HUES6 (cell line): Measurements from ENCODE around the gene HOXA6.

Experiments
- H3K27ac ChIP-seq: 2 replicates; pipeline ENCODE4 v1.7.0; 2013; ENCODE audit warnings: low read depth, mild to moderate bottlenecking, low read length, inconsistent platforms
- H3K27me3 ChIP-seq: 2 replicates; pipeline ENCODE4 v1.6.1; 2013; ENCODE audit warnings: low read length; ENCODE audit not compliant: control insufficient read depth, insufficient read depth
- H3K36me3 ChIP-seq: 2 replicates; pipeline ENCODE4 v1.6.1; 2013; ENCODE audit warnings: low read length; ENCODE audit not compliant: control insufficient read depth, insufficient read depth
- H3K4me1 ChIP-seq: 2 replicates; pipeline ENCODE4 v1.6.1; 2013; ENCODE audit warnings: low read length; ENCODE audit not compliant: control insufficient read depth, insufficient read depth
- H3K4me3 ChIP-seq: 2 replicates; pipeline ENCODE4 v1.5.1; 2013; ENCODE audit warnings: low read depth, low read length
- H3K9ac ChIP-seq: one replicate; pipeline ENCODE4 v1.6.1; 2013; ENCODE audit warnings: mild to moderate bottlenecking, low read length
- H3K9me3 ChIP-seq: 2 replicates; pipeline ENCODE4 v1.6.1; 2013; ENCODE audit warnings: low read depth, low read length; ENCODE audit not compliant: control insufficient read depth, insufficient read depth

The HOXA6 gene

GRCh38 chr7:27176524-27176845 lies 28.9 kb upstream of the HOXA6 start:
- Histone ChIP-seq H3K27me3 (peaks cover 100% of the 10 kb centered on the region), H3K9me3 (no peaks in the 10 kb centered on the region), H3K9ac (peak overlapping the region; percentile 68), H3K4me3 (peak overlapping the region; percentile 9; the same call in 1 of the 2 replicates), H3K4me1 (peaks cover 13% of the 10 kb centered on the region), H3K27ac (no peak overlapping the region), H3K36me3 (no peaks in the 10 kb centered on the region)

DNA sequence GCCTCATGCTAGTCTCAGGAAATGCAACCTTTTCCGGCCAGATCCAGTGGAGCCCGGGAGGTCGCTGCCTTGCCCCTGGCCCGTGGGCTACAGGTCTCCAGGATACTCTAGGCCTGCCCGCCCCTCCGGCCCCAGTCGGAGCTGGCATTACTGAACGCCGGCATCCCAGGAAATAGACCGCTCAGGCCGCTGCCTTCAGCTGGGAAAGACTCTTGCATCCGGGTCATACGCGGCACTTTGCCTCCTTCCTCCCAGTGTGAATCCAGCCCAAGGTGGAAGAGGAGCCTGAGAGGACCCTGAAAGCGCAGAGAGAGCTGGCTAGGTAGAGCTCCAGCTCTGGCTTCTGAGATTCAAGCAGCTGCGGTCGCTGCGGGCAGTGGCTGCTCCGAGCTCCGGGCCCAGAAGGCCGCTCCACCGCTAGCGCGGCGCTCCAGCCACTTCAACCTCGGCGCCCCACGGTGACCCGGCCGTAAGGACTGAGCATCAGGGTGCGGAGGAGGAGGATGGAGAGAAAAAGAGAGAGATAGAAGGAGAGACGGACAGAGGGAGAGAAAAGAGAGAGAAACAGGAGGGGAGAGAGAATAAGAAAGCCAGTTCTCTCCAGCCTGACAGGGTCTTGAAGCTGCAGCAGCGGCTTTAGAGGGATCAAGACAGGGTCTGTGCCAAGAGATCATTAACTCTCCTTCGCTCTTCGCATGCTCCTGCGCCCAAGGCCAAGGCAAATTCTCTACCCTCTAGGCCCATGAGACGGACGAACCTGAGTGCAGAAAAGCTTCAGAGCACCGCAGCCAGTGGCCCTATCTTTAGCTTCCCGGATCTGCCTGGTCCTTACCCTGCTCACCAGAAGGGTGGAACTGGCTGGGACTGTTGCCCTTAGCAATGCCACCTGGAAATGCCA lies 28.3 kb upstream of the HOXA6 start:
- Histone ChIP-seq H3K9me3 (no peaks in the 10 kb centered on the region), H3K27ac (no peak overlapping the region), H3K36me3 (no peaks in the 10 kb centered on the region), H3K9ac (peak overlapping the region; percentile 68), H3K4me3 (peak overlapping the region; percentile 9; the same call in 1 of the 2 replicates), H3K27me3 (peaks cover 100% of the 10 kb centered on the region), H3K4me1 (peaks cover 17% of the 10 kb centered on the region)

GRCh38 chr7:27174874-27175625 lies 27.5 kb upstream of the HOXA6 start:
- no peak overlapping the region for H3K27ac ChIP-seq

DNA sequence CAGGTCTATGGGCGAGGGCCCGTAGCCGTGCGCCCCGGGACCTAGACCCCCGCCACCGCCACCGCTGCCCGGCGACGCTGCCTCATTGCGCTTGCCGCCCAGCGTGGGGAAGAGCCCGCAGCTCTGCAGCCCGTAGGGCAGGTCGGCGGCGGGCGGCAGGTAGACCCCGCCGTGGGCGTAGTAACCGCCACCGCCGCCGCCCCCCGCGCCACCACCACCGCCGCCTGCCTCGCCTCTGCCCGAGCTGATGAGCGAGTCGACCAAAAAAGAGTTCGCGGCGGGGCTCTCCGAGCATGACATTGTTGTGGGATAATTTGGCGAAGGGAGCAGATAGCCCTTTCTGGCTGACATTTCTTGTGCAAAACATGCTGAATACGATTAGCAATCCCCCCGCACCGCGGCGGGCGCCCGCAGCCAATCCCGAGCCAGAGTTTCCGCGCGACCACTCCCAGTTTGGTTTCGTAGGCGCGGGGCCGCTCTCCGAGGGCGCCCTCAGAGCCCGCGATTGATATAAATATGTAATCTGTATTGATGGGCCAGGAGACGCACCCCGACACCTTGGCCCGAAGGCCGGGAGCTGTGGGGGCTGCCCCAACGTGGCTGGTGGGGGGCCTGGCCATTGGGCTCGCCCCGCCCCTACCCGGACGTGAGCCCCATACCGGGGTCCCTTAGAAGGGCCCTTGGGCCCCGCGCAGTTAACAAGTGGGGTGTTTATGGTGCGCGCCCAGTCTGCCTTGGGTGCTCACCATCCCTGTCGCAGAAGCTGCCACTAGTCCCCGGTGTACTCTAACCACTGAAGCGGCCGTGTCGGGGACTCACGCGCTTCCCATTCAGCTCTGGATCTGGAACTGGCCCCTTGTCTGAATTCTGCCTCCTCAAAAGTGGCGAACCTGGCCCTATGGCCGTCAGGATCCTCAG lies 26.6 kb upstream of the HOXA6 start, which contains the start of gene HOXA10:
HOXA10 (minus strand) TSS at position 365 of the 918 bp plus-strand sequence; CDS start at position 351, 14 bp downstream.
- H3K9me3 ChIP-seq = no peaks in the 10 kb centered on the region
- no peak within 1 kb of the TSS for H3K27ac ChIP-seq
- peak within 1 kb of the TSS; percentile 48 for H3K4me3 ChIP-seq
- H3K36me3 ChIP-seq = no peaks in the 10 kb centered on the region
- H3K9ac ChIP-seq = peak within 1 kb of the TSS; percentile 93
- H3K27me3 ChIP-seq = peaks cover 100% of the 10 kb centered on the region
- peaks cover 13% of the 10 kb centered on the region for H3K4me1 ChIP-seq

More at GRCh38 chr7:27174874-27175625, 27.5 kb upstream of the HOXA6 start:
- peak overlapping the region; percentile 68 for H3K9ac ChIP-seq
- no peaks in the 10 kb centered on the region for H3K9me3 ChIP-seq
- peaks cover 17% of the 10 kb centered on the region for H3K4me1 ChIP-seq
- H3K36me3 ChIP-seq = no peaks in the 10 kb centered on the region
- H3K4me3 ChIP-seq = peak overlapping the region; percentile 48; the same call in 1 of the 2 replicates
- peaks cover 100% of the 10 kb centered on the region for H3K27me3 ChIP-seq

DNA sequence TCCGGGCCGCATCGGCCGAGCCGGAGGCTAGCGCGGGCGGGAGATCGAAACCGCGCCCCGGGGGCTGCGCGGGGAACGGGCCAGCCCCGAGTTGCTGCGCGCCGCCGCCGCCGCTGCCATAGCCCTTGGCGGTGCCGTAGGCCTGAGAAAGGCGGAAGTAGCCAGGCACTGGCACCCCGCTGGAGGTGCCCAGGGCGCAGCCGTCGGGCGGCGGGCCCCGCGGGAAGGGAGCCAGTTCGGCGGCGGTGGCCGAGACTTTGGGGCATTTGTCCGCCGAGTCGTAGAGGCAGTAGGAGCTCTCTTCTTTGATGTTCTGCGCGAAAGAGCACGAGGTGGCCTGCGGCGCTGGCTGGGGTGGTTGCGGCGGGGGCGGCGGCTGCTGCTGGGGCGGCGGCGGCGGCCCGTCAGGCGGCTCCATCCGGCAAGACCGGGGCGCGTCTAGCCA lies 26.0 kb upstream of the HOXA6 start:
- Histone ChIP-seq H3K4me3 (peak overlapping the region; percentile 48), H3K9me3 (no peaks in the 10 kb centered on the region), H3K36me3 (no peaks in the 10 kb centered on the region), H3K27me3 (peaks cover 100% of the 10 kb centered on the region), H3K9ac (peak overlapping the region; percentile 93), H3K4me1 (peaks cover 11% of the 10 kb centered on the region), H3K27ac (no peak overlapping the region)

DNA sequence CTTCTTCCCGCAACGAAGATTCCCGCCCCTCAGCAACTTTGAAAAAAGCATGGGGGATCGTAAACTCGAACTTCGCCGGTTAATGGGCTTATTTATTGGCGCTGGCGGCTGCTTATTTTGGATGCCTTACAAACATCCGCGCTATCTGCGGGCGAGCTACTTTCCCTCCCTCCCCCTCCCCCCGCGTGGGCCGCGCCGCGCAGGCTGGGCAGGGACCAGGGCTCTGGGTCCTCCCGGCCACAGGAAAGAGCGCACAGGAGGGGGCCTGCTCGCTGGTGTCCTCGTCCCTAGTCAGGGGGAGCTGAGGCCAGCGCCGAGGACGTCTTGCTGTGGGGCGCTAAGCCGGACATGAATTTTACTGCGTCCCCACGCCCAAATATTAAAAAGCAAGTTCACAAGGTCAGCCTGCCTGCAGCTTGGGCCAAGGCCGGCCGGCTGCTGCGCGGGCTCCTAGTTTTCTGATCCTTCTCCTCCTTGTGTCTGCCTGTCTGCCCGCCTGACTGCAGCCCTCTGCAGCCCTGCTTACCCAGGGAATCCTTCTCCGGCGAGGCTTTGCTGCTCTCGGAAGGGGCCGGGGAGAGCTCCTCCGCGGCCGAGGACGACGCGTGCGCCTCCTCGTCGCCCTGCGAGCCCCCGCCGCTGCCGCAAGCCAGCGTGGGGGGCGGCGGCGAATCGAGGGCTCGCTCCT lies 25.4 kb upstream of the HOXA6 start:
- H3K27me3 ChIP-seq = peaks cover 100% of the 10 kb centered on the region
- no peaks in the 10 kb centered on the region for H3K9me3 ChIP-seq
- peak overlapping the region; percentile 48 for H3K4me3 ChIP-seq
- H3K27ac ChIP-seq = no peak overlapping the region
- H3K36me3 ChIP-seq = no peaks in the 10 kb centered on the region
- H3K4me1 ChIP-seq = peaks cover 11% of the 10 kb centered on the region
- peak overlapping the region; percentile 93 for H3K9ac ChIP-seq

GRCh38 chr7:27172315-27172774 lies 24.8 kb upstream of the HOXA6 start:
- H3K9ac ChIP-seq = peak overlapping the region; percentile 93
- H3K27me3 ChIP-seq = peaks cover 100% of the 10 kb centered on the region
- H3K9me3 ChIP-seq = no peaks in the 10 kb centered on the region
- no peaks in the 10 kb centered on the region for H3K36me3 ChIP-seq
- no peak overlapping the region for H3K27ac ChIP-seq
- H3K4me3 ChIP-seq = peak overlapping the region; percentile 48; the same call in 1 of the 2 replicates
- peaks cover 11% of the 10 kb centered on the region for H3K4me1 ChIP-seq

DNA sequence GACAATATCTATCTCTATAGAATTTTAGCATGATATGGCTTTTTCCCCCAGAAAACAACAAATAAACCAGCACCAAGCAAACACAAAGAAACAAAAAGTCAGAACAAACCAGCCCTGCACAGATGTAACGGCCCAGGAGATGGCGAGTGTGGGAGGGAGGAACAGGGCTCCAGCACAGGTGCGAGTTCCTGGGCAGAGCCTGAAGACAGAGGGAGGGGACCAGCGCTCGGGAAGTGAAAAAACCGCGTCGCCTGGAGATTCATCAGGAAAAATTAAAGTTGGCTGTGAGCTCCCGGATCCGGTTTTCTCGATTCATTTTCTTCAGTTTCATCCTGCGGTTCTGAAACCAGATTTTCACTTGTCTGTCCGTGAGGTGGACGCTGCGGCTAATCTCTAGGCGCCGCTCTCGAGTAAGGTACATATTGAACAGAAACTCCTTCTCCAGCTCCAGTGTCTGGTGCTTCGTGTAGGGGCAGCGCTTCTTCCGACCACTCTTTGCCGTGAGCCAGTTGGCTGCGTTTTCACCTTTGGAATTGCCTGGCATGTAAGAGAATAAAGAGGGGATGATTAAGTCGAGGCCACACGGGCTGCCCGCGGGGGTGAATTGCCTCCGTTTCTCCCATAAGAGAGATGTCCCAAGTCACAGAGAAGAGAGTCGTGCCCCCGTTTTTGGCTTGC lies 24.2 kb upstream of the HOXA6 start:
- H3K27me3 ChIP-seq = peaks cover 100% of the 10 kb centered on the region
- peak overlapping the region; percentile 93 for H3K9ac ChIP-seq
- peaks cover 15% of the 10 kb centered on the region for H3K4me1 ChIP-seq
- H3K9me3 ChIP-seq = no peaks in the 10 kb centered on the region
- H3K27ac ChIP-seq = no peak overlapping the region; the same call in 1 of the 2 replicates
- H3K4me3 ChIP-seq = peak overlapping the region; percentile 48; the same call in 1 of the 2 replicates
- H3K36me3 ChIP-seq = no peaks in the 10 kb centered on the region

GRCh38 chr7:27171325-27171636 lies 23.7 kb upstream of the HOXA6 start:
- peak overlapping the region; percentile 48; the same call in 1 of the 2 replicates for H3K4me3 ChIP-seq
- peak overlapping the region; percentile 93 for H3K9ac ChIP-seq
- H3K27me3 ChIP-seq = peaks cover 100% of the 10 kb centered on the region
- H3K4me1 ChIP-seq = peaks cover 17% of the 10 kb centered on the region
- H3K27ac ChIP-seq = no peak overlapping the region; the same call in 1 of the 2 replicates
- H3K36me3 ChIP-seq = no peaks in the 10 kb centered on the region
- H3K9me3 ChIP-seq = no peaks in the 10 kb centered on the region
